ENCODE results near the gene FAM76A.

The FAM76A gene

DNA sequence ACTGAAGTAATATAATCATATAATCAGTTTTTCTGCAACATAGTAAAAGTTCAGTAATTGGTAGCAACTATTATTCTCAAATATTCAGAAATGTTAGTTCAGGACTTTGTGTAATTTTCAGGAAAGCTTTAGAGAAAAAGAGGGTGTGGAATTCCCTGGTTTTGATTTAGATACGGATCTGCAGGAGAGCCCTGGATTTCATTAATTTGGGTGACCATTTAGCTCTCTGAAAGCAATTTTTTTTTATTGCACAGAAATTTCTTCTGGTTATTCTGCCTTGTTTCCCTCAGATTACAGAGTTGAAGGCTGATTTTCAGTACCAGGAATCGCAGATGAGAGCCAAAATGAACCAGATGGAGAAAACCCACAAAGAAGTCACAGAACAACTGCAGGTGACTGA, 33.5 kb downstream of the FAM76A start:
- DNase-seq (ENCODE audit: low spot score) = no peak
- TF ChIP-seq CTCF (IDR thresholded peaks at IDR 0.05; ENCODE audit: extremely low read depth, missing control alignments) = no peak

- no peak for TF ChIP-seq CTCF (IDR thresholded peaks at IDR 0.05; ENCODE audit: extremely low read depth, missing control alignments)
- no peak for DNase-seq (ENCODE audit: low spot score)
Measured at GRCh38 chr1:27760426-27760825, 34.7 kb downstream of the FAM76A start.

DNA sequence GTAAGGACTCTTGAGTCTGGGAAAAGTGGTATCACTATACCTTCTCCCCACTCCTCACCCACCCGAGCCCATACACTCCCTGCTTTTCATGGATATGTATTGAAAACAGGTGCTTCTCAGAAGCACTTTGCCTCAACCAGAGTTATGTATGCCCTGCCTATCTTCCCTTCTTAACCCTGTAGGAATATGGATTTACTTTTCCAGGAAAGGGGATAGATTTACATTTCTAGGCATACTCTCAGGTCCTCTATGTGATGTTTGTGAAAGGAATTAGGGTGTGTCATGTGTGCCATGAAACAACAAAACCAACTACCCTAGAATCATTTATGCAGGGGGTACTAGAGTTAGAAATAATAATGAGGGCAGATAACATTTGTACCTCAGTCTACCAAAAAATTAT, 36.3 kb downstream of the FAM76A start:
- no peak for DNase-seq (ENCODE audit: low spot score)
- TF ChIP-seq CTCF (IDR thresholded peaks at IDR 0.05; ENCODE audit: extremely low read depth, missing control alignments) = no peak

DNA sequence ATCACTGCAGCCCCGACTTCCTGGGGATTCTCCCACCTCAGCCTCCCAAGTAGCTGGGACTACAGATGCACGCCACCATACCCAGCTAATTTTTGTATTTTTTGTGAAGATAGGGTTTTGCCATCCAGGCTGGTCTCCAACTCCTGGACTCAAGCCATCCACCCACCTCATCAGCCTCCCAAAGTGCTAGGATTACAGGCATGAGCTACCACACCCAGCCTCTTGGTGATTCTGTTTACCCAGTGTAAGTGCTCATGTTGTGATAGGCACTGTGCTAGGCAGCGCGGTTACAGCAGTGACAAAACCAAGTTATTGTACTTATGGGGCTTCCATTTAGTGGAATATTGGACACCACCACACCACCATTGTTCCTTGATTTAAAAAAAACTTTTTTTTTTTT, 37.6 kb downstream of the FAM76A start:
- no peak for TF ChIP-seq CTCF (IDR thresholded peaks at IDR 0.05; ENCODE audit: extremely low read depth, missing control alignments)
- DNase-seq (ENCODE audit: low spot score) = no peak

DNA sequence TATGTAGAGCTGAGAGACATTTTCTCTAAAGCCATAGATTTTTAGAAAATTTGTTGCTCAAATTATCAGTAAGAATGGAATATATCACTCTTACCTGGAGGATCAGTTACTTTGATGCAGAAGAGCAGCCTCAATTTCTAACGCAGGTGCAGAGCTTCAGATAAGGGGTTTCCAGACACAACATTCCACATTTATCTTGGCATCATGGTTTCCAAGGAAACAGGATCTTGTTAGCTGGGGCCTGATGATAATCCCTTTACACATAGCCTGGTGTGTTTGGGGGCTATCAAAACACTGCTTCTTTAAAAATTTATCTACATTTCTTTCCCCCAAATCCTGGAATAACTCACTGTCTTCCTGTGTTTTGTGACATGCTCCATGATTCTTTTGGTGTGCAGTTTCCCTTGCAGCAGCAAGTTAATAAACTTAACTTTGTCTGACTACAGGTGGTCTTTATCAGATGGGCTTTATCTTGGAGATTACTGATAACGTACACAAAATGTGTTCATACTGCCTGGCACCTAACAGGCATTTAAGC, 44.6 kb downstream of the FAM76A start:
- TF ChIP-seq CTCF (IDR thresholded peaks at IDR 0.05; ENCODE audit: extremely low read depth, missing control alignments) = no peak

DNA sequence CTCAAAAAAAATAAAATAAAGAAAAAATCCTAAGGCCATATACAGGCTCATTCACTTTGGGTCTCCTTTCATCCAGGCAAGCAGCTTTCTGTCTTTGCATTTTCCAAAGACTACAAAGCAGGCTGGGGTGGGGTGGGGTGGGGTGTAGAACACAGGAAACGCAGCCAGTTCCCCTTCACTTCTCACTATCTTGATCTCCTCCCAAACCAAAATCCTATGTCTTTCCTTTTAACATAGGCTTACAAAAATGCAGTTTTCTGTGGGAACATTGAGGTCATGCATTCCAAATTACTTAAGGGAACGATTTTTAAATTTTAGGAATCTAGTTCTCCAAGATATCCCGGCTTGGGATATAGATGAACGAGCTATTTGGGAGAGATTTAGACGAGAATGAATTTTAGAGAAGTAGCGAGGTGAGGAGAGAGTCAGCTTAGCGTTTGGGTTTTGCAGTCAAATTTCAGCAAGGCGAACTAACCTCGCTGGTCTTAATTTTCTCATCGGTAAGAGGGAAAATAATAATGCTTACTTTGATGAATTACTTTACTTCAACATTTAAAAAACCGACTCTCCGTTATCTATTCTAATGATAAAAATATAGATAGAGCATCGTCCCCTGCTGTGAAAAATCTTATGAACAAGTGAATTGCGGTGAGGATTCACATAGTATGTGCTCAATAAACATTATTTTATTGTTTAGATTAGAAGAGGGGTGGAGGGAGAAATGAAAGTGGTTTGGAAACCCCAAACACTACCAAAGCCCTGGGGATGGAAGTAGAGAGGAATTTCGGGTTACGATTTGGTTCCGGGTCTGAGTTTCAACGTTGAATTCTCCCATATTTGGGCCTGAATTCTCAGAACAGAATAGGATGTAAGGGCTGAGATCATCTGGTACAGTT, 46.5 kb downstream of the FAM76A start:
- no peak for TF ChIP-seq CTCF (IDR thresholded peaks at IDR 0.05; ENCODE audit: extremely low read depth, missing control alignments)
- DNase-seq (ENCODE audit: low spot score) = peak; percentile 11

More for the DNA sequence above, 44.6 kb downstream of the FAM76A start:
- no peak for DNase-seq (ENCODE audit: low spot score)
